HepG2 (cell line): ENCODE results near the gene DSCAM.

Experiments
- ARNT ChIP-seq: fragments of 450-650 bp; IDR thresholded peaks from 2 replicates; pipeline ENCODE4 v1.6.1; 2017
- EP300 ChIP-seq, 3 experiments: sonication (generic) in 1 of 3; formaldehyde crosslinking in 1 of 3; IDR thresholded peaks; 2 replicates each; pipeline versions ENCODE4 v1.5.1 to v1.6.1; 2011 to 2020; ENCODE audit warnings: low read depth in 2 of 3, low read length in 2 of 3, borderline replicate concordance in 1 of 3, improper control_type of control experiment in 1 of 3, mild to moderate bottlenecking in 1 of 3, missing genetic modification reagents in 1 of 3, moderate library complexity in 1 of 3
- JUNB ChIP-seq: sonication (generic); formaldehyde crosslinking; IDR thresholded peaks from 2 replicates; pipeline ENCODE4 v1.8.0; 2022; ENCODE audit warnings: missing genetic modification reagents, mild to moderate bottlenecking, borderline replicate concordance
- PHF20 ChIP-seq: sonication (generic); formaldehyde crosslinking; IDR thresholded peaks from 2 replicates; pipeline ENCODE4 v1.5.0; 2020; ENCODE audit warnings: mild to moderate bottlenecking, missing genetic modification reagents
- SNAPC5 ChIP-seq: sonication (generic); formaldehyde crosslinking; IDR thresholded peaks from 2 replicates; pipeline ENCODE4 v1.8.1; 2023; ENCODE audit warnings: mild to moderate bottlenecking, missing genetic modification reagents, borderline replicate concordance
- YY1 ChIP-seq: IDR thresholded peaks from 2 replicates; pipeline ENCODE4 v1.6.1; 2011; ENCODE audit warnings: low read length, low read depth, moderate library complexity, mild to moderate bottlenecking; ENCODE audit not compliant: insufficient read depth, insufficient replicate concordance
- ZNF253 ChIP-seq: sonication (generic); formaldehyde crosslinking; IDR thresholded peaks from 2 replicates; pipeline ENCODE4 v1.8.0; 2022; ENCODE audit warnings: mild to moderate bottlenecking, missing genetic modification reagents, borderline replicate concordance
- ZNF546 ChIP-seq: sonication (generic); formaldehyde crosslinking; conservative IDR thresholded peaks from 2 replicates; pipeline ENCODE4 v1.8.1; 2023; ENCODE audit warnings: mild to moderate bottlenecking, missing genetic modification reagents
- ZNF883 ChIP-seq: sonication (generic); formaldehyde crosslinking; IDR thresholded peaks from 2 replicates; pipeline ENCODE4 v1.5.1; 2020; ENCODE audit warnings: mild to moderate bottlenecking, missing genetic modification reagents; ENCODE audit errors: not compliant biosample characterization

GRCh38 chr21:40845441-40845995 lies 1.4 kb downstream of the DSCAM start:
- TF ChIP-seq JUNB (CRISPR knock-in tag) (no peak), YY1 (no peak), PHF20 (no peak), EP300 (IDR thresholded peaks at IDR 0.05; ENCODE audit: low read depth in 2 of 2, low read length in 2 of 2) (no peak), EP300 (CRISPR knock-in tag; IDR thresholded peaks at IDR 0.05; ENCODE audit: borderline replicate concordance) (no peak), SNAPC5 (CRISPR knock-in tag) (no peak), ZNF883 (no peak), ZNF253 (CRISPR knock-in tag) (no peak), ZNF546 (CRISPR knock-in tag) (no peak), ARNT (no peak)
